ENCODE data around the gene GIPC1.

DNA sequence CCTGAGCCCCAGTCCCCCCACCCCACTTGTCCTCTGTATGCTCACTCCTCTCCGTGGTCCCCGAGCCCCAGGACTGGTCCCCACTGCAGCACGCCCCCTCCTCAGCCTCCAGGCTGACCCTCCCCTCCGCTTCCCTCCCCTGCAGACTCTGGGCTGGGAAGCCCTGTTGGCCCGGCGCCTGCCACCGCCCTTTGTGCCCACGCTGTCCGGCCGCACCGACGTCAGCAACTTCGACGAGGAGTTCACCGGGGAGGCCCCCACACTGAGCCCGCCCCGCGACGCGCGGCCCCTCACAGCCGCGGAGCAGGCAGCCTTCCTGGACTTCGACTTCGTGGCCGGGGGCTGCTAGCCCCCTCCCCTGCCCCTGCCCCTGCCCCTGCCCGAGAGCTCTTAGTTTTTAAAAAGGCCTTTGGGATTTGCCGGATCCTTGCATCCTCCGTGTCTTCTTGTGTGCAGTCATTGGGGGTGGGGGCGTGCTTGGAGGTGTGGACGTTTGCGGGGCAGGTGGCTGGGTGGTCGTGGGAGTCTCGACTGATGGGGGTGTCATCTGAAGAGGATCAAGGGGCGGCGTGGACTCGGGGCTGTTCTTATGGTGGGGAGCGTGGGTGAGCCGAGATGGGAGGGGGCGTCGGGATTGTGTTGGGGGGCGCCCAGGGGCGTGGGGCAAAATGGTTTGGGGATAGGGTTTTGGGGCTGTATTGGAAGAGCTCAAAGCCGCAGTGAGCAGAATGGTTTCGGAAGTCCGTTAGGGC, 24.3 kb downstream of the GIPC1 start:
- TF ChIP-seq EZH2 (IDR thresholded peaks at IDR 0.05) (no peak), POLR2A (IDR thresholded peaks at IDR 0.05; ENCODE audit: borderline replicate concordance, extremely low read depth, insufficient read depth, insufficient read length) (no peak), CEBPB (IDR thresholded peaks at IDR 0.05; ENCODE audit: low read depth) (no peak), CBX3 (IDR thresholded peaks at IDR 0.05; ENCODE audit: low read depth) (no peak), SP1 (IDR thresholded peaks at IDR 0.05; ENCODE audit: low read depth) (no peak), POLR2AphosphoS5 (IDR thresholded peaks at IDR 0.05; ENCODE audit: low read depth, low read length) (no peak), ZNF274 (IDR thresholded peaks at IDR 0.05; ENCODE audit: low read depth, low read length) (no peak), YY1 (IDR thresholded peaks at IDR 0.05; ENCODE audit: extremely low read depth, insufficient replicate concordance, low read depth, low read length) (no peak)
- TF ChIP-seq, protein P1, sequence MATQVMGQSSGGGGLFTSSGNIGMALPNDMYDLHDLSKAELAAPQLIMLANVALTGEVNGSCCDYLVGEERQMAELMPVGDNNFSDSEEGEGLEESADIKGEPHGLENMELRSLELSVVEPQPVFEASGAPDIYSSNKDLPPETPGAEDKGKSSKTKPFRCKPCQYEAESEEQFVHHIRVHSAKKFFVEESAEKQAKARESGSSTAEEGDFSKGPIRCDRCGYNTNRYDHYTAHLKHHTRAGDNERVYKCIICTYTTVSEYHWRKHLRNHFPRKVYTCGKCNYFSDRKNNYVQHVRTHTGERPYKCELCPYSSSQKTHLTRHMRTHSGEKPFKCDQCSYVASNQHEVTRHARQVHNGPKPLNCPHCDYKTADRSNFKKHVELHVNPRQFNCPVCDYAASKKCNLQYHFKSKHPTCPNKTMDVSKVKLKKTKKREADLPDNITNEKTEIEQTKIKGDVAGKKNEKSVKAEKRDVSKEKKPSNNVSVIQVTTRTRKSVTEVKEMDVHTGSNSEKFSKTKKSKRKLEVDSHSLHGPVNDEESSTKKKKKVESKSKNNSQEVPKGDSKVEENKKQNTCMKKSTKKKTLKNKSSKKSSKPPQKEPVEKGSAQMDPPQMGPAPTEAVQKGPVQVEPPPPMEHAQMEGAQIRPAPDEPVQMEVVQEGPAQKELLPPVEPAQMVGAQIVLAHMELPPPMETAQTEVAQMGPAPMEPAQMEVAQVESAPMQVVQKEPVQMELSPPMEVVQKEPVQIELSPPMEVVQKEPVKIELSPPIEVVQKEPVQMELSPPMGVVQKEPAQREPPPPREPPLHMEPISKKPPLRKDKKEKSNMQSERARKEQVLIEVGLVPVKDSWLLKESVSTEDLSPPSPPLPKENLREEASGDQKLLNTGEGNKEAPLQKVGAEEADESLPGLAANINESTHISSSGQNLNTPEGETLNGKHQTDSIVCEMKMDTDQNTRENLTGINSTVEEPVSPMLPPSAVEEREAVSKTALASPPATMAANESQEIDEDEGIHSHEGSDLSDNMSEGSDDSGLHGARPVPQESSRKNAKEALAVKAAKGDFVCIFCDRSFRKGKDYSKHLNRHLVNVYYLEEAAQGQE (IDR thresholded peaks at IDR 0.05; ENCODE audit: low read depth), result no peak
- TF ChIP-seq, protein P2, sequence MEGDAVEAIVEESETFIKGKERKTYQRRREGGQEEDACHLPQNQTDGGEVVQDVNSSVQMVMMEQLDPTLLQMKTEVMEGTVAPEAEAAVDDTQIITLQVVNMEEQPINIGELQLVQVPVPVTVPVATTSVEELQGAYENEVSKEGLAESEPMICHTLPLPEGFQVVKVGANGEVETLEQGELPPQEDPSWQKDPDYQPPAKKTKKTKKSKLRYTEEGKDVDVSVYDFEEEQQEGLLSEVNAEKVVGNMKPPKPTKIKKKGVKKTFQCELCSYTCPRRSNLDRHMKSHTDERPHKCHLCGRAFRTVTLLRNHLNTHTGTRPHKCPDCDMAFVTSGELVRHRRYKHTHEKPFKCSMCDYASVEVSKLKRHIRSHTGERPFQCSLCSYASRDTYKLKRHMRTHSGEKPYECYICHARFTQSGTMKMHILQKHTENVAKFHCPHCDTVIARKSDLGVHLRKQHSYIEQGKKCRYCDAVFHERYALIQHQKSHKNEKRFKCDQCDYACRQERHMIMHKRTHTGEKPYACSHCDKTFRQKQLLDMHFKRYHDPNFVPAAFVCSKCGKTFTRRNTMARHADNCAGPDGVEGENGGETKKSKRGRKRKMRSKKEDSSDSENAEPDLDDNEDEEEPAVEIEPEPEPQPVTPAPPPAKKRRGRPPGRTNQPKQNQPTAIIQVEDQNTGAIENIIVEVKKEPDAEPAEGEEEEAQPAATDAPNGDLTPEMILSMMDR (IDR thresholded peaks at IDR 0.05 in 2 of 3, conservative IDR thresholded peaks at IDR 0.05 in 1 of 3; ENCODE audit: borderline replicate concordance in 1 of 3, insufficient read depth in 1 of 3, low read depth in 2 of 3, low read length in 2 of 3), result no peak

Data from HCT116 (cell line).